HK-2 (cell line): Measurements from ENCODE around the gene TNNI2.
"Not testable (repeated sequence)": the region's sequence is repeated elsewhere in the genome, so short reads cannot be mapped to it uniquely, and the experiment has no call there.

Experiments
- DNase-seq: peaks from one replicate; pipeline ENCODE4 v3.0.0-alpha.2; 2018; ENCODE audit not compliant: unreplicated experiment

Gene TNNI2

GRCh38 chr11:1874441-1875092, 35.8 kb downstream of the TNNI2 start:
- DNase-seq: not testable (repeated sequence)

GRCh38 chr11:1875093-1875850, 36.5 kb downstream of the TNNI2 start:
- no peak for DNase-seq

- DNase-seq: not testable (repeated sequence)
Observed at GRCh38 chr11:1875851-1876301, 37.1 kb downstream of the TNNI2 start.

GRCh38 chr11:1876361-1877063, 37.7 kb downstream of the TNNI2 start:
- no peak for DNase-seq

GRCh38 chr11:1877211-1878136, 38.7 kb downstream of the TNNI2 start:
- DNase-seq: no peak

- no peak for DNase-seq
Observed at GRCh38 chr11:1878137-1879031, 39.6 kb downstream of the TNNI2 start.

GRCh38 chr11:1879342-1879940, 40.7 kb downstream of the TNNI2 start:
- DNase-seq: no peak

- DNase-seq: no peak
Observed at GRCh38 chr11:1879941-1880720, 41.4 kb downstream of the TNNI2 start.

- DNase-seq: no peak
Observed at GRCh38 chr11:1880746-1881441, 42.1 kb downstream of the TNNI2 start.

- DNase-seq: no peak
Observed at GRCh38 chr11:1881442-1882264, 42.9 kb downstream of the TNNI2 start.

- peak; percentile 68 for DNase-seq
Observed at GRCh38 chr11:1882265-1883238, 43.8 kb downstream of the TNNI2 start.

- no peak for DNase-seq
Observed at GRCh38 chr11:1883346-1884302, 44.8 kb downstream of the TNNI2 start.

- DNase-seq: no peak
Observed at GRCh38 chr11:1884303-1884700, 45.5 kb downstream of the TNNI2 start.

GRCh38 chr11:1886551-1886950, 47.8 kb downstream of the TNNI2 start:
- DNase-seq: not testable (repeated sequence)
